Activated T-helper 9 cell treated with anti-CD3 and anti-CD28 coated beads, Interleukin-2, amount 50 U/mL, for 16 hours (primary cell): ENCODE measurements around the gene PLK2.
A peak's percentile ranks its signal among the peaks of the same experiment; 100 is the strongest.

Source experiments
- DNase-seq: peaks from one replicate; pipeline ENCODE4 v3.0.0-alpha.2; 2020; ENCODE audit warnings: low read depth

PLK2 gene

DNA sequence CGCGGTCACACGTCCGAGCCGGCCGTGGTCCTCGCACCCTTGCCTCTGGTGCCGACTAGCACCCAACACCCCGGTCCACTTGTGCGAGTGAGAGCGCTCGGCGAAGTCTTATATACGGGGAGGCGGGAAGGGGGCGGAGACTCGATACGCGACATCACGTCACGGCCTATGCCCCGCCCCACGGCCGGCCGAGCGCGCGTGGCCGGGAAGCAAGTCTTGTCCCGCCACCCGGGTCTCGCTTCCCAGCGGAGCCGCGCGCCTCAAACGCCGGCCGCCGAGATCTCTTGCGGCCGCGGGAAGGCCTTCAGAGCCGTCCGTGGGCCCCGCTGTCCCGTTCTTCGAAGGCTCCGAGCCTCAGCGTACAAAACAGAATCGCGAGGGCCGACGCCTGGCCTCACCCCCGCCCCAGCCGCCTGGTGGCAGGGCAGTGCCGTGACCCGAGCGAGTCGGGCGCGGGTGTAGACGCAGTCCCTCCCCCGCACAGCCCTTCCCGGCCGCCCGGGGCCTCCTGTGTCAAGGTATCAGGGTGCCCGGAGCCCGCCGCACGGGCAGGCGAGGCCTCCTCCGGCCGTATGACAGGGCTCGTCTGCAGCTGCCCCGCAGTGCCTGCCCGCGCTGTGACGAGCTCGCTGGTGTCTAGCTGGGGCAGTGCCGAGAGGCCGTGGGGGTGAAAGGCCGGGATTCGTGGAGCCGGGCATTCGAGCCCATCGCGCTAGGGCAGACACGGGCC is at the start of gene PLK2:
Gene PLK2, minus strand, starts transcription at position 85 of the 730 bp plus-strand sequence. CDS start 127 bp downstream, outside the sequence.
- peak; percentile 84 for DNase-seq

- no peak for DNase-seq
These were observed 47.8 kb upstream of the PLK2 start for GRCh38 chr5:58507715-58508114.

DNA sequence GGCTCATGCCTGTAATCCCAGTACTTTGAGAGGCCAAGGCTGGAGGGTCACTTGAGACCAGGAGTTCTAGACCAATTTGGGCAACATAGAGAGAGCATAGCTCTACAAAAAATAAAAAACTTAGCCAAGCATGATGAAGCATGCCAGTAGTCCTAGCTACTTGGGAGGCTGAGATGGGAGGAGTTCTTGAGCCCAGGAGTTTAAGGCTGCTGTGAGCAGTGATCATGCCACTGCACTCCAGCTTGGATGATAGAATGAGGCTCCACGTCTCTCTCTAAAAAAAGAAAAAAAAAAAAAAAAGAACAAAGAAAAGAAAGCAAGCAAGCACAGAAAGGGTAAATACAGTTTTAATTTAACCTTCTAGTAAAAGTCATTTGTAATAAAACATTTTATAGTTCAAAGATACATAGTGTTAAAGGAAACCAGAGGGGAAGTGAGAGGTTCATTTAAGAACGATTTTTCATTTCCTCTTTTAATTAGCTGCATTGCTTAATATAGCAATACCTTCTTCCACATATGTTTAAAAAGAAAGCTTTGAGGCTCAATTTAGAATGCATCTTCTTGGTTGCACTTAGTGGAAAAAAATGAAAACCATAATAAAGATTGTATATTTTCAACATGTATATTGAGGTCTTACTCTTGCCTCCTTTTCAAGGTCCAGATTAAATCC is 46.2 kb upstream of the PLK2 start:
- DNase-seq = no peak

DNA sequence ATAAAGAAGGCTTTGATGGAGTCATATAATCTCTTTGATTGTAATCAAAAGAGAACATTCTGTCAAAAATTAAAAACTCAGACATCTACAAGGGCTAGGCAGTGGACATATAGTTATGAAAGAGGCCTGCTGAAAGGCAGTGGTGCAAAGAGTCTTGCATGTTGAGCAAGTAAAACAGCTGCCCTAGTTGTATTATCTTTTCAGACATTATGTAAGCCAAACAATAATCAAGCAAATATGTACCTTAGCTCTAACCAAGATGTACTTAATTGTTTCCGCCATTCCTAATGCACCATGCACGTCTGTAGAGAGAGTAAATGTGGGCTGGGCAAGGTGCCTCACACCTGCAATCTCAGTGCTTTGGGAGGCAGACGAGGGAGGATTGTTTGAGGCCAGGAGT is 45.6 kb upstream of the PLK2 start:
- no peak for DNase-seq

DNA sequence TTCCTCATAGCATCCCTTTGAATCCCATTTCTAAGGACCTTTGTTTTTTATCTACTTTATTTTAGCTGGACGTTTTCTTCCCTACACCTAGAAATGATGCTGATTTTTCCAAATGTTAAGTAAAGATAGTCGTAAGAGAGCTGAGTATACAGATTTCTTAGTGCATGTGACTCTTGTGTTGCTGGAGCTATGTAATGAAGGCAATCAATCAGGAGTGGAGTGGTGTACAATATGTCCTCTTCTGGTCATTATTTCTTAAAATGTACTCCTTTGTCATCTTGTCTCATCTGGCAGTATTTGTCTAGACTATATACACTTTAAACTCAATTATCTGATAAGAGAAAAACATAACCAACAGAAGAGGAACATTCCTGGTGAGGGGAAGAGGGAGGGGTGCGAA is 44.9 kb upstream of the PLK2 start:
- DNase-seq = no peak

DNA sequence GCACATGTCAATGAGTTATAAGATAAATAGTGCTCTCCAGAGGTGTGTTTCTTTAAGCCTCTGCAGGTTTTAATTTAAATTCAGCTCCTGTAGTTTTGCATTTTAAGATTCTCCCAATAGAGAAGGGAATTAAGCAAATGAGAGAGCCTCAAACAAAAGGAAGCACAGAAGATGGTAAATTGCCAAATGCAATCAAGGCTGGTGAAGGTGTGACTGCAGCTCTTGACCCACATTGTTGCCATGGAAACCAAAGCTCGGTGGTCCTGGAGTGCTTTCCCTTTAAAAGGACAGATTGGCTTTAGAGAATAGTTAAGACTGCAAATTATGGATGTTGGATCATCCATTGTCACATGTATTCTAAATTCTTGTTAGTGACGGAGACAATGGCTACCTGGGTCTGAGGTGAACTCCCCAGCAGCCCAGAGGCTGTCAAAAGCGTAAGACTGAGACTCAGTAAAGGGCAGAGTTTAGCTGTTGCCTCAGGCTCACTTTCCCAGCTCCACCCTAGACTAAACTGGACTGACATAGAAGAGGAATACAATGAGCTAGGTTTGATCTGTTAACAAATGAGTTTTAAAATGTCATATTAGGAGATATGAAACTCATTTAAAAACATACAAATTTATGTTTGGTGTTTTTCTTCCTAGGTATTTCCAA is 43.6 kb upstream of the PLK2 start:
- DNase-seq = no peak

DNA sequence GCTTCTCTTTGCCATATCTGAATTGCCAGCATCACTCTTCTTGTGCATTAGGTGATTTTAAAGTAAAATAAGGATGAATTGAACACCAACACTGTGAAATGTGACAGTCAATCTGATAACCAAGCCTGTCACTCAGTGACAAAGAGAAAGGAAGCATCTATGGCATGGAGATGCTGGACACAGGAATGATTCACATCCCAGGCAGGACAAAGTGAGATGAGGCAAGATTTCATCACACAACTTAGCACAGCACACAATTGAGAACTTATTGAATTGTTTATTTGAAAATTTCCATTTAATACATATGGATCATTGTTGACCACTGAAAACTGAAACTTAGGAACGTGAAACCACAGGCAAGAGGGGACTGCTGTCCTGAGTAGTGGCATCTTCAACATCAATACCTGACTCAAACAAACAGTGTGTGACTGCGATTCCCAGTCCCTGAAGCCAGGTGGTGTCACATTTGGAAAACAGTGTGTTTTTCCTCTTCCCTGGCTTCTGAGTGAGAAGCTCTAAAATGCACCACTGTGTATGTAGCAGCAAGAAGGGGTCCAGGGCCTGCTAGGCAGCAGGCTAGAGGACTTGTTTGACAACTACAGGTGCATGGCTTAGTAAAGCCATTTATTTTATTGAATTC is 42.0 kb upstream of the PLK2 start:
- no peak for DNase-seq

DNA sequence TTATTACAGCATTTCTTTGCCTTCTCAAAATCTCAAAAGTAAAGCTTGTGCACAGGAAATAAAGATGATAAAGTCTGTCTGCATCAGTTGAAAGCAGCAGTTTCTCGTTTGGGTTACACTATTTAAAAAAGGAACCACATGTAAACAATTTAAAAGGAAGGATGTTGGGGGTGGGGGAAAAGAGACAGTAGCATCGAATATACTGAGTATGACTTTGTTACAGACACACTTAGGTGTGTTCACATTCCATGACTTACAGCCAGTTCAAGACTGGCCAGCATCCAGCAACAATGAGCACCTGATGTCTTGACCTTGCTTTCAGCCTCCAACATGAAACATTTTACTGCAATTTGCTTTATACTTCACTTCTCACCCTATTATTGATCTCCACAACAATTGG is 40.1 kb upstream of the PLK2 start:
- DNase-seq = no peak

DNA sequence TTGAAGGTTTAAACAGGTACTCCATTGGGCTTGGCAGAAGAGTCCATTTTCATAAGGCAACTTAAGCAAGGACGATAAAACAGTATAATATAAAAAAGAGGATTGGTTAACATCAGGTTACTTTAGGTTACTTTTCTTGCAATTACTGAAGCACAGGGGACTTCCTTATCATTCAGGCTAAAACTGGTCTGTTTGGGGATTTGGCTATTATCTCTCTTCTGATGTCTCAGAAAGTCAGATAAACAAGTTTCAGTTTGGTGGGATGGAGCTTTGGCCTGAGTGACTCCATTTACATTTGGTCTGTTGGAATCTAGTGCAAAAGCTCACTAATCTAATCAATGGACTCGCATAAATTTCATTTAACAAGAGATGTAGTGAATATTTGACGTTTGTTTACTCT is 39.3 kb upstream of the PLK2 start:
- no peak for DNase-seq

GRCh38 chr5:58498340-58498942 is 38.6 kb upstream of the PLK2 start:
- no peak for DNase-seq

DNA sequence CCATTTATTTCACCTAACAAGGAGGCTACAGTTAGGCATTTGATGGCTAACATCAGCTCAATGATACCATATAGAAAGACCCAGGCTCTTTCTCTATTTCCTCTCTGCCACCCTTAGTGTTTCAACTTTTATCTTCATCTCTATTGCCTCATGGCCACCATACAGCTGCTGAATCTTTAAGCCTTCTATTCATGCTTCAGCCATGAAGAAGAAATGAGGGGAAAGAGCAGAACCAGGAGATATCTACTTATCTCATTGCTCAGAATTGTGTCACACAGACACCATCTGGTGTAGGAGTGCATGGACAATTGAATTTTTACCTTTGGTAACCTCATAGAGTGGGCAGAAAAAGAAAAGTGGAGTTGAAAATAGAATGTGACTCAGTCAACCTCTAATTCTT is 38.0 kb upstream of the PLK2 start:
- DNase-seq = no peak

GRCh38 chr5:58497386-58497785 is 37.5 kb upstream of the PLK2 start:
- DNase-seq = no peak

DNA sequence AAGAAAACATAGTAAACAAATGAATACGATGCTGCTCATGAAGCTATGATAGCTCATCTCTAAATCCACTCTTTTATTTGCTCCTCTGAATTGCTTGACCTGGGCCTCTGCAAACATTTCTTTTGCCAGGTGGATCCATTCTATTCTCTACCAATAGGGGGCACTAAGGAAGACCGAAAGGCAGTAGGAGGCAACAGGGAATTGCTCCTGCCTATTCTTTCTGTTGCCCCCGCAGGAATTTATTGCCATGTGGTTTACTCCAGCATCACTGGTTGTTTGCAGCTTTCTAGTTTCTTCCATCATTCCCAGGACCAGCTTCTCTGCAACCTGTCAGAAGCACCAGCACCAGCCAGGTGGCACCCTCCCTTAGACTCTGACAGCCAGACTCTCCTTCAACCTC is 36.6 kb upstream of the PLK2 start:
- DNase-seq = no peak

- DNase-seq = no peak
These were observed 33.3 kb upstream of the PLK2 start for GRCh38 chr5:58493141-58493540.

GRCh38 chr5:58491216-58491892 is 31.5 kb upstream of the PLK2 start, which contains the start of gene GAPT:
TSS of gene GAPT (plus strand) at chr5:58491435. CDS start at chr5:58494537, 3,102 bp downstream.
- no peak for DNase-seq

DNA sequence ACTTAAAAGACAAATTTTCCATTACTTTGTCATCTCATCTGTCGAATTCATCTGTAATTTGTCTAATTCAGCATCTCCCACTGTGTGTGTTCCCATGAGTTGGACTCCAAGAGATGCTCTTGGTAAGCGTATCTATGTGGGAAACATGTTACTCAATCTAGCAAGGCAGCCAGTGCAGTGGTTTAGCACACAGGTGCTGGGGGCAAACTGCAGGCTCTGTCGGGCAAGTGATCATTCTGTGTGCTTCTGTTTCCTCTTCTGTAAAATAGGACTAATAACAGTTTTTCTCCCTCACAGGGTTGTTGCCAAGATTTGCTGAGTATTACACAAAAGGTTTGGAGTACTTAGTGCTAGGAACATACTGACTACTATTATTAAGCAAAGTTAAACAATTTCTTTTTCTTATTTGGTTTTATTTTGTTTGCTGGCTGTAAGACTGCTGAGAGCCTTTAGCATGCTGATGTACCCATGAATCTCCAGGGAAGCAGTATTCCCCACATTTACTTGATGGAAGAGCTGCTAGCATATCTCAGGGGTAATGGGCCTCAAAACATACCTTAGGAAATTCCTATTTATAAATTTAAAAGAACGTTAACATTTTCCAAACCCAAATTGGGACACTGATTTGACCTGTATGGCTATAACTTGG is 30.6 kb upstream of the PLK2 start:
- DNase-seq = no peak

DNA sequence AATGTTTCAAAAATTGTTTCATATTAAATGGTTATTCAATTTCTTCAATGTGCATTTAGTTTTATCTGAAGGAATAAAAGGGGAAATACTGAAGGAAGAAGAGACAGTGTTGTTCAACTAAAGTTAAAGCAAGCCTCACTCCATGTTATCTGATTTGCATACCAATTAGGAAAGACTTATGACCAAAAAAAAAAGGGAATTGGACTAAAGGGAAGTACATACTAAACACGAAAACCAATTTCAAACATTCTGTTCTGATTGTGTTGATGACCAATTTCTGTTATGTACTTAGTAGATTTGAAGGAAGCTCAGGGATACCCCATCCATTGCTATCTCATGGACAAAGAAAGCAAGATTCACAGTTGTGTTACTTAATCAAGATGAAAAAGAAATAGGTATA is 26.4 kb upstream of the PLK2 start:
- DNase-seq = no peak

DNA sequence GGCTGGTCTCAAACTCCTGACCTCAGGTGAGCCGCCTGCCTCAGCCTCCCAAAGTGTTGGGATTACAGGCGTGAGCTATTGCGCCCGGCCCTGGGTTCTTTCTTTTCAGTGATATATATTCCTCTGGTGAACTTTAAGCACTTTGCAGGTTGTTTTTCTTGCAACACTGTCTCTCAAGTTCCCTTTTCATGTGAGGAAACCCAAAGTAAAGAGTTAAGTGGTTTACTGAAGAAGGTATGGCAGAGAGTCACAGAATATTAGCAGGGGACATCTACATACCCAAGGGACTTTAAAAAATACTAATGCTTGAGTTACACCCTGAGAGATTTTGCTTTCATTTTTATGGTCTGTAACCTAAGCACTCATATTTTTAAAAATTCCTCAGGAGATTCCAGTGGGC is 24.6 kb upstream of the PLK2 start:
- DNase-seq = no peak

GRCh38 chr5:58482536-58482935 is 22.6 kb upstream of the PLK2 start:
- DNase-seq = no peak

GRCh38 chr5:58481828-58482227 is 21.9 kb upstream of the PLK2 start:
- DNase-seq = no peak

DNA sequence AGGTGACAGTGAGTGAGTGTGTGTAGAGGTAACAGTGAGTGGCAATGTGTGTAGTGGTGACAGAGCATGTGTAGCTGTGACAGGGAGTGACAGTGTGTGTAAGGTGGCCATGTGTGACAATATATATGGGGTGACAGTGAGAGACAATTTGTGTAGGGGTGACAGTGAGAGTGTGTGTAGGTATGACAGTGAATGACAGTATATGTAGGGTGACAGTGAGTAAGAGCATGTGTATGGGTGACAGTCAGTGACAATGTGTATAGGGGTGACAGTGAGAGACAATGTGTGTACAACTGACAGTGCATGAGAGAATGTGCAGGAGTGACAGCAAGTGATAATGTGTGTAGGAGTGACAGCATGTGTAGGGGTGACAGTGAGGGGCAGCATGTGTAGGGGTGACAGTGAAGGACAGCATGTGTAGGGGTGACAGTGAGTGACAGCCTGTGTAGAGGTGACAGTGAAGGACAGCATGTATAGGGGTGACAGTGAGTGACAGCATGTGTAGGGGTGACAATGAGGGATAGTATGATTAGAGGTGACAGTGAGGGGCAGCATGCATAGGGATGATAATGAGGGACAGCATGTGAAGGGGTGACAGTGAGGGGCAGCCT is 21.3 kb upstream of the PLK2 start:
- no peak for DNase-seq
